Mammary epithelial cell (primary cell): ENCODE data around the gene GRID2IP.

ENCODE experiments used
- CTCF ChIP-seq, 2 donors: IDR thresholded peaks in 1 of 2; conservative IDR thresholded peaks in 1 of 2; 2 replicates each; pipeline ENCODE4 v1.5.1; 2011 to 2012; ENCODE audit warnings: inconsistent platforms in 2 of 2, low read length in 2 of 2, mild to moderate bottlenecking in 2 of 2, control low read depth in 1 of 2, low read depth in 1 of 2; ENCODE audit not compliant: insufficient read depth in 1 of 2; ENCODE audit errors: extremely low read depth in 1 of 2
- EZH2 ChIP-seq: IDR thresholded peaks from 2 replicates; pipeline ENCODE4 v1.6.1; 2012; ENCODE audit warnings: low read length, inconsistent platforms, borderline replicate concordance

- TF ChIP-seq CTCF (conservative IDR thresholded peaks at IDR 0.05 in 1 of 2, IDR thresholded peaks at IDR 0.05 in 1 of 2; ENCODE audit: extremely low read depth in 1 of 2, insufficient read depth in 1 of 2, low read depth in 1 of 2, low read length in 2 of 2) (no peak), EZH2 (no peak)
These were observed 55.5 kb downstream of the GRID2IP start for GRCh38 chr7:6495597-6496262.
